Measurements from ENCODE around the gene GRIP2.

GRIP2 gene

DNA sequence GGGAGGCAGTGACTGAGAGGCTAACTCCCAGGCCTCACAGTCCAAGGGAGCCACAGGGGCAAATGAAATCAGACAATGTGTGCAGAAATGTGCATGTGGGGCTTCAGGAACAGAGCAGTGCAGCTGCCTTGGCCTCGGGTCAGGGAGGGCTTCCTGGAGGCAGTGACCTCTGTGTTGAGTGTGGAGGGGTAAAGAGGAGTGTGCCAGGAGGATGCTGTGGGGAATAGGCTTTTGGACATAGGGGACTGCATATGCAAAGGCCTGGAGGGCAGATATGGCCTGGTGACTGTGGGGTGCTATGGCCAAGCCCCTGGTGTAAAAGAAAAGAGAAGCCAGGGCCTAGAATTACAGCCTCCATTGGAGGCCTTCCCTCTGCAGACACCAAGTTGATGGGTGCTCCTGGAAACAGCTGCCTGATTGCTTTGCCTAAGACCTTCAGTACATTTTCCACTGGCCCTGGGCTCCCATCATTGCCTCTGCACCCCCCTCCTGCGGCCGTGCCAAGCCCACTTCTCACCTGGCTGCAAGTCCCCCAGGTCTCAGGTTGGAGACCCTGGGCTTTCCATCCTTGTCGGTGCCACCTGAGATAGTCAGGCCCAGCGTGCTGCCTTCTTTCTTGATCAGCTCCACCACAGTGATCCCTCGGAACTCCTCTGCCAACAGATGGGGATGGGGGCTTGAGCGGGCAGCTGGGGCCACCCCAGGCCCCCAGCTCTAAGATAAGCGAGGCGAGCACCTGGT lies 15.1 kb downstream of the GRIP2 start:
- TF ChIP-seq, protein P1, sequence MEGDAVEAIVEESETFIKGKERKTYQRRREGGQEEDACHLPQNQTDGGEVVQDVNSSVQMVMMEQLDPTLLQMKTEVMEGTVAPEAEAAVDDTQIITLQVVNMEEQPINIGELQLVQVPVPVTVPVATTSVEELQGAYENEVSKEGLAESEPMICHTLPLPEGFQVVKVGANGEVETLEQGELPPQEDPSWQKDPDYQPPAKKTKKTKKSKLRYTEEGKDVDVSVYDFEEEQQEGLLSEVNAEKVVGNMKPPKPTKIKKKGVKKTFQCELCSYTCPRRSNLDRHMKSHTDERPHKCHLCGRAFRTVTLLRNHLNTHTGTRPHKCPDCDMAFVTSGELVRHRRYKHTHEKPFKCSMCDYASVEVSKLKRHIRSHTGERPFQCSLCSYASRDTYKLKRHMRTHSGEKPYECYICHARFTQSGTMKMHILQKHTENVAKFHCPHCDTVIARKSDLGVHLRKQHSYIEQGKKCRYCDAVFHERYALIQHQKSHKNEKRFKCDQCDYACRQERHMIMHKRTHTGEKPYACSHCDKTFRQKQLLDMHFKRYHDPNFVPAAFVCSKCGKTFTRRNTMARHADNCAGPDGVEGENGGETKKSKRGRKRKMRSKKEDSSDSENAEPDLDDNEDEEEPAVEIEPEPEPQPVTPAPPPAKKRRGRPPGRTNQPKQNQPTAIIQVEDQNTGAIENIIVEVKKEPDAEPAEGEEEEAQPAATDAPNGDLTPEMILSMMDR (IDR thresholded peaks at IDR 0.05): no peak
- H3K36me3 ChIP-seq: no peaks in the 10 kb centered on the region
- peak overlapping the region in 1 of 2 donors; percentile 55 for H3K27ac ChIP-seq
- H3K9me3 ChIP-seq: no peaks in the 10 kb centered on the region
- no peaks in the 10 kb centered on the region for H3K27me3 ChIP-seq
- H3K4me3 ChIP-seq: peak overlapping the region in 1 of 2 donors; percentile 25
- DNase-seq: peak; percentile 19 to 46
- peaks cover 0 to 39% (median 5%) of the 10 kb centered on the region in 4 donors for H3K4me1 ChIP-seq
- intact Hi-C loops (cut with DNase I; ENCODE audit: low total_unique reads): no loop called here

DNA sequence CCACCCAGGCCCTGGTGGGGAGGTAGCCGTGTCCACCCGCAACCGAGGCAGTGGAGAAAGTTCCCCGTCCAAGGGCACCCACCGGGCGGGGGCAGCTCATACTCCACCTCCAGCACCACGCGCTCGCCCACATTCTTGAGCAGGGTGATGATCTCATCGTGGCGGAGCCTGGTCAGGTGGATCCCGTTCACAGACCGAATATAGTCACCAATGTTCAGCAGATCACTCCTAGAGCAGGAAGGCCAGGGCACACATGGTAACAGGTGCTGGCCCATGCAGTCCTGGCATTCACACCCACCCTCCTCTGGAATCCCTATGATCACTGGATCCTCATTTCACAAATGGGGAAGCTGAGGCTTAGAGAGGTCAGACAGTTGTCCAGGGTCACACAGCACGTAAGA lies 15.8 kb downstream of the GRIP2 start:
- intact Hi-C loops (cut with DNase I; ENCODE audit: low total_unique reads): no loop called here
- H3K9me3 ChIP-seq: no peaks in the 10 kb centered on the region
- peaks cover 0 to 39% (median 5%) of the 10 kb centered on the region in 4 donors for H3K4me1 ChIP-seq
- H3K27me3 ChIP-seq: no peaks in the 10 kb centered on the region
- peak in 1 of 2 donors; percentile 63 for DNase-seq
- TF ChIP-seq, protein P1 (IDR thresholded peaks at IDR 0.05): no peak
- H3K27ac ChIP-seq: peak overlapping the region in 1 of 2 donors; percentile 55
- H3K4me3 ChIP-seq: no peak overlapping the region
- no peaks in the 10 kb centered on the region for H3K36me3 ChIP-seq

DNA sequence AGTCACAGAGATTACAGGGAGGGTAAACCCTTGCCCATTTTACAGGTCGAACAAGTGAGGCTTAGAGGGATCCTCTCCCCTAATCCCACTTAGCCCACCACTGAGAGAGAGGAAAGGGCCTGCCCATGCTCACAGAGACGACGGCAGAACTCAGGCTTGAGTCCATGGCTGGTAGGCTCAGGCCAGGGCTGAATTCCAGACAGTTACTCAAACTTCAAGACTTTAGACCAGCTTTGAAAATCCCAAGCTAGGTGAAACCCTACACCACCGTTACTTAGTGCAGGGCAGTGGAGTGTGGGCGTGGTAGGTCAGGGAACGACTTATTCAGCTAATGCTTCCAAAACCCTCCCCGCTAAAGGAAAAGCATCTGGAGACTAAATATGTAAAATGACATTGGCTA lies 16.4 kb downstream of the GRIP2 start:
- intact Hi-C loops (cut with DNase I; ENCODE audit: low total_unique reads): no loop called here
- TF ChIP-seq, protein P1 (IDR thresholded peaks at IDR 0.05): no peak
- H3K27ac ChIP-seq: peak overlapping the region in 1 of 2 donors; percentile 55
- no peak overlapping the region for H3K4me3 ChIP-seq
- peak in 1 of 2 donors; percentile 28 for DNase-seq
- H3K27me3 ChIP-seq: no peaks in the 10 kb centered on the region
- no peaks in the 10 kb centered on the region for H3K36me3 ChIP-seq
- H3K9me3 ChIP-seq: no peaks in the 10 kb centered on the region
- H3K4me1 ChIP-seq: peaks cover 0 to 39% (median 5%) of the 10 kb centered on the region in 4 donors

DNA sequence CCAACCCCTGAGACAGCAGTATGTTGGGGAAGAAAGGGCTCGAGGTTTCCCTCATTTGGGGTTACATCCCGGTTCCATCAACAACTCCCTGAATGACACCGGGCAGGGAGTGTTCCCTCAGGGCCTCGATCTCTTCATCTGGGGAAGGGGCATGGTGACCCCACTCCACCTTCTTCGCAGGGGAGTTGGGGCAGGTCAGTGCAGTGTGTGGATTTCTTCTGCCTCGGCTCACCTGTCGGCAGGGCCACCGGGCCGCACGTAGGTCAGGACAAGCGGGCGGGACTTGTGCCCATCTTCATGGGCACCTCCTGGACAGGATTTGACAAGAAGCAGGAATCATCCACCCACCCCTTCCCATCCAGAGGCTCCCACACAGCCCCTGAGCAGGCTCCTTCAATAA lies 17.4 kb downstream of the GRIP2 start:
- DNase-seq: peak in 1 of 2 donors; percentile 66
- peak overlapping the region in 1 of 2 donors; percentile 55 for H3K27ac ChIP-seq
- intact Hi-C loops (cut with DNase I; ENCODE audit: low total_unique reads): no loop called here

DNA sequence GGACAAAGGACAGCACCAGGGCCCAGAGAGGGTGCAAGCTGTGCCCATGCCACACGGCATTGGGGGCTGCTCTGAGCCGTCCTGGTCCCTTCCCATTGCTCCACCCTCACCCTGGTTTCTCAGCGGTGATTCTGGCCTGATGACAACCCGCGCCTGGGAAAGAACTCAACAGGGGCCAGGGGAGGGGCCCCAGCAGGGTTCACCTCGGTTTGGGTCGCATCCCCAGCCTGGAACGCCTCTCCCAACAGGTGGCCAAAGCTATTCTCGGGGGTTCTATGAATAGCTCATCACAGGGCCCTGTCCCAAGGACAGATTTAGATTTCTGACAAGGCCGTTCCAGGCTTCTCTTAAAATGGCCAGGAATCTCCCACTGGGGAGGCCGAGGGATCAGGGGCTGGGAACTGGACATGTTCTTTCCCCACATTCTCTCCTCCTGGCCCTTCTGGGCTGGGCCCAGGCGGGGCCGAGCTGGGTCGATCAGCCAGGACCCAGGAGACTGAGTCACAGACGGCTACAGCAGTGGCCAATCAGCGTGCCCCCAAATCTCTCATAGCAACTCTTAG lies 17.9 kb downstream of the GRIP2 start:
- no peaks in the 10 kb centered on the region for H3K27me3 ChIP-seq
- intact Hi-C loops (cut with DNase I; ENCODE audit: low total_unique reads): no loop called here
- H3K4me1 ChIP-seq: peaks cover 0 to 39% (median 5%) of the 10 kb centered on the region in 4 donors
- H3K4me3 ChIP-seq: no peak overlapping the region
- TF ChIP-seq, protein P1 (IDR thresholded peaks at IDR 0.05): no peak
- no peaks in the 10 kb centered on the region for H3K36me3 ChIP-seq
- peak in 1 of 2 donors; percentile 79 for DNase-seq
- peak overlapping the region in 1 of 2 donors; percentile 55 for H3K27ac ChIP-seq
- no peaks in the 10 kb centered on the region for H3K9me3 ChIP-seq

More for the DNA sequence above, 17.4 kb downstream of the GRIP2 start:
- Histone ChIP-seq H3K27me3 (no peaks in the 10 kb centered on the region), H3K4me1 (peaks cover 0 to 39% (median 5%) of the 10 kb centered on the region in 4 donors), H3K9me3 (no peaks in the 10 kb centered on the region), H3K4me3 (no peak overlapping the region), H3K36me3 (no peaks in the 10 kb centered on the region)
- TF ChIP-seq, protein P1 (IDR thresholded peaks at IDR 0.05): no peak

Measured in tibial artery (tissue), 4 donors.